GM10847 (cell line): ENCODE measurements around the gene ZFP30.

Experiments used
- POLR2A ChIP-seq: IDR thresholded peaks from 2 replicates; pipeline ENCODE4 v1.6.1; 2011; ENCODE audit not compliant: insufficient read length; ENCODE audit errors: extremely low read depth

The ZFP30 gene

DNA sequence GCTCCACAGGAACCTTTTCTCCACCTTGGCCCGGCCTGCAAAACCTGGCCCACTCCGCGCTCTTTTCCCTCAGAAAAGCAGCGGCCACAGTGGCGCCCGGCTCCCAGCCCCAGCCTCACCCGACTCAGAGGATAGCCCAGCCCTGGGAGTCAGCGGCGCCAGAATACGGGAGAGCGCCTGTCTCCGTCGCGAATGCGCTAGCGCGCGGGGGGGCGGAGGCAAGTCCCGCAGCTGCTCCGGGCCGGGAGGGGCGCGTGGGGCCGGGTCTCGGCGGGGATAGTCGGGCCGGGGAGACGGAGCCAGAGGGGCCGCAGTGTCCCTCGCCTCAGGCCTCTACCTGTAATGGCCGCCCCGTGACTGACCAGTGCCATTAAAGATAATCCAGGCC, at the start of gene ZFP30:
Gene ZFP30 (minus strand): TSS at position 165 of the 388 bp plus-strand sequence. CDS start 7,643 bp downstream, outside the sequence.
- peak; percentile 28 for TF ChIP-seq POLR2A

DNA sequence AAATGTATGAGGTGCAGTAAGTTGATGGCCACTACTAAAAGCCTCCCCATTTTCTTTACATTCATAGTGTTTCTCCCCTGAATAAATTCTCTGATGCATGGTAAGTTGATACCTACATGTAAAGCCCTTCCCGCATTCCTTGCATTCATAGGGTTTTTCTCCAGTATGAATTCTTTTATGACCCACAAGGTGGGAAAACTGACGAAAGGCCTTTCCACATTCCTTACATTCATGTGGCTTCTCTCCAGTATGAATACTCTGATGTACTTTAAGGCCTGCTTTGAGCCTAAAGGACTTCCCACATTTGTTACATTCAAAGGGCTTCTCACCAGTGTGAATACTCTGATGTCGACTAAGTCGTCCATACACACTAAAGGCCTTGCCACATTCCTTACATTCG, 43.8 kb upstream of the ZFP30 start:
- no peak for TF ChIP-seq POLR2A

- TF ChIP-seq POLR2A, result no peak
Measured at GRCh38 chr19:37698216-37698615, 43.0 kb upstream of the ZFP30 start.

DNA sequence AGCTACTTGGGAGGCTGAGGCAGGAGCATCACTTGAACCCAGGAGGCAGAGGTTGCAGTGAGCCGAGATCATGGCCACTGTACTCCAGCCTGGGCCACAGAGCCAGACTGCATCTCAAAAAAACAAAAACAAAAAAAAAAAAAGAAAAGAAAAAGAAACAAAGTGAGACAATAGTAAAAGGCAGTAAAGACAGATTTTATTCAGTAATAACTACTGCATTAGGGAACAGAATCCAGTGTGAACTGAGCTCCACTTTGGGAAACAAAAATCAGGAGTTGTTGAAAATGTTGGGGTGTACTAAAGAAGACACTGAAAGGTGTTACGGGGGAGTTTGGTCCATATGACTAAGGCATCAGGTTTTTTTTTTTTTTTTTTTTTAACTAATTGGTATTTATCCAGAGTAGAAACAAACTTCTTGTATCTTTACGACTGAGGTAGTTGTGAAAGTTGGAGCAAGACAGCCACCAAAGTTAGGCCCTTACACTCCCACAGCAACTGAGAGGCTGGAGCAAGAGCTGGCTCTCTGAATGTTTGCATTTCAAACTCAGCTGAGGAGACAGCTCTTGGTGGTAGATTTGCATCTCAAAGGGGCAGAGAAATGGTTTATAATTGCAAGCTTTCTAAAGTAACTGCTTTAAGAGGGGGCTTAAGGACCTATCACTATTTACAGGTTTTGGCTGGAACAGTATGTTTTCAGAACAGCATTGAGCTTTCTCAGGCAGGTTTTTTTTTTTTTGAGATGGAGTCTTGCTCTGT, 40.1 kb upstream of the ZFP30 start:
- no peak for TF ChIP-seq POLR2A

DNA sequence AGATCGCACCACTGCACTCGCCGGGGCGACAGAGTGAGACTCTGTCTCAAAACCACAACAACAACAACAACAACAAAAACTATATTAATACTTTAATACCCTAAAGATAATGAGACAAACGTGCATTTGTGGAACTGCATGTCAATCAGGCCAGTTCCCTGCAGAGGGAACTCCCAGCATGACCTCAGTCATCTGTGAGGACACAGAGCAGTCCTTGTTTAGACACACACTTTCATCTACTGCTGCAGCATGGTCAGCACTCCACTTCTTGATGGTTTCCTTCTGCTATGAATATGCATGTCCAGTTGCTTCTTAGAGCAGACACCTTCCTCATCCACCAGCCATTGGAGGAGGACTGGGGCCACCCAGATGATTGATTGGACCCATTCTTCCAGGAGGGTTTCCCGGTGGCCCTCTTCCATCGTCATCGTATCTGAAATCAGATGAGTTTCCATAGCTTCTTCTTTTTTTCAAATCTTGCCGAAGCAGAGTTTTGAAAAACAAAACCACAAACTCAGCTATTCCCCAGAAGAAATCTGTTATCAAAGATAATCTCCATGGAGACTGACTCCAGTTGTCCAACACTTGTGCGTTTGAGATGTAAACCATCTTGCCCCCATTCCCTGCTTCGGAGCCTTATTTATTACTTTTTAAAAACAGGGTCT, 37.8 kb upstream of the ZFP30 start:
- no peak for TF ChIP-seq POLR2A

- no peak for TF ChIP-seq POLR2A
Measured at GRCh38 chr19:37691881-37692504, 36.7 kb upstream of the ZFP30 start.

- TF ChIP-seq POLR2A, result no peak
Measured at GRCh38 chr19:37683520-37683919, 28.3 kb upstream of the ZFP30 start.

GRCh38 chr19:37669450-37669914, 14.2 kb upstream of the ZFP30 start:
- TF ChIP-seq POLR2A, result no peak

GRCh38 chr19:37655689-37656371, 565 bp upstream of the ZFP30 start:
- peak; percentile 39 for TF ChIP-seq POLR2A

GRCh38 chr19:37654629-37655300, 500 bp downstream of the ZFP30 start:
- no peak for TF ChIP-seq POLR2A

DNA sequence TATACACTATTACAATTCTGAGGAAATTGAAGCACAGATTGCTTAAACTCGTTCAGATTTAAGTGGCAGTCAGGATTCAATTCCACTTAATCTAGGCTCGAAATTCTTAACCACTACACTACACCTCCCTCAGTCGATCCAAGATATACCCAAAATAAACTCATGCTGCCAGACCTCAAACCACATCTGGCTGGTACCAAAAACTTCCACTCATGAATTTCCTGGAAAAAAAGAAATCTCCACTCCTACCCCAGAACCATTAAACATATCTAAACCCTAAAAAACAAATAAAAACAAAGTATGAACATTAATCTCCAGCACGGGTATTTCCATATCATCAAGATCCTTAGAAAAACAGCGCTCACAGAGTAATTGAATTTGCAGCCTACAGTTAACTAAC, 1.1 kb downstream of the ZFP30 start:
- no peak for TF ChIP-seq POLR2A

GRCh38 chr19:37635076-37636056, 19.9 kb downstream of the ZFP30 start:
- no peak for TF ChIP-seq POLR2A

- no peak for TF ChIP-seq POLR2A
Measured at GRCh38 chr19:37594982-37595382, 60.3 kb downstream of the ZFP30 start.

GRCh38 chr19:37594304-37594981, 60.8 kb downstream of the ZFP30 start, which contains the start of the genes ZNF540 and ZNF571:
TSS of gene ZNF540 (plus strand) at chr19:37594876. CDS start at chr19:37598448, 3,572 bp downstream.
TSS of gene ZNF571 (minus strand) at chr19:37594792. CDS start at chr19:37586676, 8,116 bp downstream.
- peak; percentile 37 for TF ChIP-seq POLR2A

GRCh38 chr19:37593996-37594303, 61.3 kb downstream of the ZFP30 start:
- TF ChIP-seq POLR2A, result no peak
